ENCODE results near the gene MTHFD1L.

Gene MTHFD1L

DNA sequence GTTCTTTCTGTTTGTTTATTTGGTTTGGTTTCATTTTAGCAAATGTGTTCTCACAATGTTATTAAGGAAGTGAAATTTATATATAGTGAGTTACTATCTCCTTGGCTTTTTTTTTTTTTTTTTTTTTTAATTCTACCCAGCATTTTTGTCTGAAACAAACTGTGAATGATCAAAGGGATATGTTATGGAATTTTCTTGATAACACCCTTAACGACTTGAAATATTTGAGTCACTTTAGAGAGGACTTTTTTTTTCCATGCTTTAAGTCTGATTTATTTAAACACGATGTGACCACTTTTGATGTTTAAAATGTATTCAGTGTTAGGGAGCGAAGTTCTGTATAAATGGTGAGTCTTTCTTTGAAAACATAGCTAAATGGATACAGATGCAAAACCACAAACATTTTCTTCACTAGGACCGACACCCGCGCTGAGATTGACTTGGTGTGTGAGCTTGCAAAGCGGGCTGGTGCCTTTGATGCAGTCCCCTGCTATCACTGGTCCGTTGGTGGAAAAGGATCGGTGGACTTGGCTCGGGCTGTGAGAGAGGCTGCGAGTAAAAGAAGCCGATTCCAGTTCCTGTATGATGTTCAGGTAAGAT is 149.7 kb downstream of the MTHFD1L start:
- DNase-seq (ENCODE audit: low read depth): no peak

DNA sequence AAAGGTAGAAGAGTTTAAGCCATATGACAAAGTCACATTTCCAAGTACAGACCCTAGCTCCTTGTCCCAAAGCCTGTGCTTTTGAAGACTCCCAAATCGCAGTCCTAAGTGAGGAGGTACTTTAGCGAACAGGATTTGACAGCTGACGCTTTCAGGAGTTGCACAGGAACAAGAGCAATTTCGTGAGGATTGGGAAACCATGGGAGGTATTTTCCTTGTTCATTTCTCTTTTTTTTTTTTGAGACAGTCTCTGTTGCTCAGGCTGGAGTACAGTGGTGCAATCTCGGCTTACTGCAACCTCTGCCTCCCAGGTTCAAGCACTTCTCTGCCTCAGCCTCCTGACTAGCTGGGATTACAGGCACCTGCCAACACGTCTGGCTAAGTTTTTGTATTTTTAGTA is 150.6 kb downstream of the MTHFD1L start:
- no peak for DNase-seq (ENCODE audit: low read depth)

DNA sequence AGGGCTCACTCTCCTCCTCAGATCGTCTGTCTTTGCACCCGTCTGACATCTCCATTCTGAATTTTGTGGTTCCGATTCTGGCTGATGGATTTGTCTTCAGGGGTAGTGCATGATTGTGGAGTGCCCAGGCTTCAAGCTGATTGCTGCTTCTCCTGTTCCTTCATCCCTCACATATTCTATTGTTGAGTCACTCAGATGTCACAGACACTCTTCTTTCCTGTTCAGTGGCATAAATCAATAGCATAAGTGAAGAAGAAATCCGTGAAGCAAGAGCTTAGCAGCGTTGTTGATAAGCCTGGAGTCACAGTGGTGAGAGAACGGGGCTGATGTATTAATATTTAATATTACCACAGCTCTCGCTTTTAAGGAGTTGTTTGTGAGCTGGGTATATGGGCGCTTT is 152.5 kb downstream of the MTHFD1L start:
- no peak for DNase-seq (ENCODE audit: low read depth)

DNA sequence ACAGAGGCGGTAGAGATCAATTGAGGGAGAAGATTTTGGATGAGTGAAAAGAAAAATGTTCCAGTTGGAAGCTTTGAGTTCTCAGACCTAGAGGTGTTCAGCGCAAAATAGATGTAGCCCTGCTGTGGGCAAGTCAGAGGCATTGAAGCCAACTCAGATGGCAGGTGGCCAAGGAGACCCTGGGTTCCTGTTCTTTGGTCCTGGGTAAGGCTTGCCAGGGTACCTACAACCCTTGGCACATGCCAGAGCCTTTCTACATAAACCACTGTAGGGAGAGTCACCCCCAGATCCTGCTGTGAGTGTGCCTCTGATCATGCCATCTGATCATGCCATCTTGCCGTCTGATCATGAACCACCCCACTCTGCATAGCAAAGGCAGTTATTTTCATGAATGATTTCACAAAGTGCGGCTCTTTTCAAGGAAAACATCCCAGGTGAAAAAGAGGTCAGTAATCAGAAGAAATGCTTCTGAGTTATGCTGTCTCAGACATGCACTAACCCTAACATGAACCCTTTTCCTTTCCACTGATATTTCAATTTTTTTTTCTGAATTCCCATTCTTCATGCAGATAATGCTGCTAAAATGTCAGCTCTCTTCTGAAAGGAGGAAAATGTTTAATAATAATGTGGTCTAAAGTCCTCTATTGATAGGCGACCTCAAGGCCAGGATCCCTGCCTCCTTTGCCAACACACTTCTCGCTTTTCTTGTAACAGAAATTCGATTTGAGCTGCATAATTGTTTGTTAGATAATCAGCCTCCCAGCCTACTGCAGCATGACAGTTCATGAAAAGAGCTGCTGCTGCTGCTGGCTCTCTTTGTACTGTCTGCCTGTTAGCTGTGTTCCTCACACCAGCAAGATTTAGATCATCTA is 153.6 kb downstream of the MTHFD1L start:
- no peak for DNase-seq (ENCODE audit: low read depth)

DNA sequence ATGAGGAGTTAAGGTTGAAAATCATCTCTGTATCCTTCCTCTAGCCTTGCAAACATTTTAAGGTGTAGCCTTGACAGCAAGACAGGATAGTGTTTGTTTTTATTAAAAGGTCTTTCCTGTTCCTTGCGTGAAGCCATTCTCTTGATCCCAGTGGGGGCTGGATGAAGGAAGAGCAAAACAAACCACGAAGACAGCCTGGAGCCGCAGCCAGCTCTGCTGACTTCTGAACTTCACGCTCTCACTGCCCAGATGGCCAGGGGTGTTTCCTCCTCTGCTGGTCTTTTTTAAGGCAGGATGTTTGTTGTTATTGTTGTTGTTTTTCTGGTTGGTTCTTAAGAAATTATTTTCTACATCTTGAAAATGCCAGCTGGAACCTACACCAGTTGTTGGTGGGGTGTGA is 156.4 kb downstream of the MTHFD1L start:
- no peak for DNase-seq (ENCODE audit: low read depth)

DNA sequence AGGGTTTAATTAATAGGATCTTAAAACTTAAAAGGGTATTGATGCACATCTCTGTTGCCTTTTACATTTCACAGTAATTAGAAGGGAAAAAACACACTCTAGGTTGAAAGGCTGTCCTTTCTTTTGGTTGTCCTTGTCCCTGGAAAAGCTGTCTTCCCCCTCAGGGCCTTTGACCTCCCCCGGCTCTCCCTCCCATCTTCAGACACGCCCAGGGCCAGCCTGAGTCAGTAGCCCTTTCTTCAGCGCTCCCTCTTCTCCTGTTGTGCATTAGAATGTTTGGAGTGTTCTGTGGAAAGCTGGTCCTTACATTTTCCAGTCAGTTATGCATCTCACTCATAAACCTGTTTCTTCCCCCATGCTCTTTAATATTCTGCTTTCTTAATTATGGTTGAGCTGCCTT is 157.0 kb downstream of the MTHFD1L start:
- DNase-seq (ENCODE audit: low read depth): no peak

DNA sequence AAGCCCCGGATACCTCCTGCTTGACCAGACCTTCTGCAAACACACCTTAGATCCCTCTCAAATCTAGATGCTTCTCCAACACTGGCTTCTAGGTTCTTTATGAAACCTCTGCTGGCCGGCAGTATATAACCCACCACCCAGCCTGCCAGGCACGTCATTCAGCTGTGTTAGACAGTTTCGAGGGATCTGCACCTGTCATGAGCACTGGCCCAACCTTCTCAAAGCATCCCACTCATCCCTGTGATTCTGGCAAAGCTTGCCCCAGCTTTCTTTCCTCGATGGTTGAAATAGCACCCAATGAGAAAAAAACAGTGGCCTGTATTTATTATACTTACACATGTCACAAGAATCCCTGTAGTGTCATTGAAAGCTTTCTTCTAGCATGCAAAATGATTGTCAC is 157.8 kb downstream of the MTHFD1L start:
- DNase-seq (ENCODE audit: low read depth): no peak

DNA sequence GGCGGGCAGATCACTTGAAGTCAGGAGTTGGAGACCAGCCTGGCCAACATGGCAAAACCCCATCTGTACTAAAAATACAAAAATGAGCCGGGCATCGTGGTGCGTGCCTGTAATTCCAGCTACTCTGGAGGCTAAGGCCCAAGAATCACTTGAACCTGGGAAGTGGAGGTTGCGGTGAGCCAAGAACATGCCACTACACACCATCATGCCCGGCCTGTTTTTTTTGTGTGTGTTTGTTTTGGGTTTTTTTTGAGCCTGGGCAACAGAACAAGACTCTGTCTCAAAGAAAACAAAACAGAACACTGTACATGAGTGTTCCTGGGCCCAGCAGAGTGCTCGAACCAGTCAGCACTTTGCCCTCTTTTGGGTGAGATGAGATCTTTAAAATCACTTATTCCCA is 159.1 kb downstream of the MTHFD1L start:
- no peak for DNase-seq (ENCODE audit: low read depth)

DNA sequence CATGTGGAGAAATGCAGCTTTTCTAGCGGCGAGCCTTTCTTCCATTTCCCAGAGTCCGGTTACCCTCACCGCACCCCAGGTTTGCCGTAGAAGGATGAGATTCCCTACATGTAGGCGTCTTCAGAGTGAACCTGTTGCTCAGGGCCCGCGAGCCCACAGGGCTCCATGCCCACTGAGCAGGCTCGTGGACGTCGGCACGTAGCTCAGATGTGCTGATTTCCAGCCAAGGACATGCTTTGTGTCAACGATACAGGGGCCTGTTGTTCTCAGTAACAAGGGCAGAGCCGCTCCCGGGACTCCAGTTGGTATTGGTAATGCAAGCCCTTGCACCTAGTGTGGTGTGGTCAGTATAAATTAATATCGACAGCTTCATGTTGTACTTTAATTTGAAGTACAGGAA is 159.6 kb downstream of the MTHFD1L start:
- no peak for DNase-seq (ENCODE audit: low read depth)

DNA sequence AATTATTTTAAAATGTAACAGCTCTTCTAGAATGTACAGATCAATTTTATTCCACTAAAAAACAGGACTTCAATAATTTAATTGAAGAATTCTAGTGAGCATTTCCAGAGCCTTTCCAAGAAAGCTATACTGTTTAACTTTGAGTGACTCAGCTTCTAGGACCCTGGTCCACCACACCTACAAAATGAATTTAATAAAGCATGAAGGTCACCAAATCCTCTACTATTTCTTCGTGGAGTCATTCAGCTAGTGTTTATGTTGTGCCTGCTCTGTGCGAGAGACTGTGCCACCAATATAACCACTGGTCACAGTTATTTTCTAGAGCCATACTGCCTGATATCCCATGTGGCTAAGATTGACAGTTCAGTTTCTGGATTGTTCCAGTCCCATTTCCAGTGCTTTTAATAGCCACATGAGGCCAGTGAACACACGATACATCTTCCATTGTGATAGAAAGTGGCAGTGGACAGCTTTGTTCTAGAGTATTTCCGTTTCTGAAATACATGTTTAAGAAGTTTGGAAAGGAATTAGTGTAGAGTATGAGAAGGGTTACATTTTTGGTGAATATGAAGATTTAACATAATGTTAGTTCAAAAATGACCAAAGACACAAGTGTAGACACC is 160.7 kb downstream of the MTHFD1L start:
- DNase-seq (ENCODE audit: low read depth): no peak

DNA sequence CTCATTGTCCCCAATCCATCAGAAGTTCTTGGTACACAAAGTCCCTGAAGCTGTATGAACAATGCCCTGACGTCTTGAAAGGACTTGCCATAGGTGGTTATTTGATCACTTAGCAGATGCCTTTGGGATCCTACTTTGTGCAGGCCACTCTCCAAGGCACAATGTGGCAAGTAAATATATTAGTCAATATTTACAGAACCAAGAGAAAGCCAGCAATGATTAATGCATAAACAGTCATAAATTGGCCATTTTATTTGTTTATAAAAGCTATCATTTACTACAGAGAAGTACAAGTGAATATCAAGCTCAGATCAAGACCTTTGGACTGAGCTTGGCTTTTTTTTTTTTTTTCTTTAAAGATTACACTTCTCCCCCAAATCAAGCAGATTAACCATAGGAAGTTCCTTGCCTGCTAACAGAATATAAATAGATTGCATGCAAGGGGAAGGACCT is 161.8 kb downstream of the MTHFD1L start:
- no peak for DNase-seq (ENCODE audit: low read depth)

DNA sequence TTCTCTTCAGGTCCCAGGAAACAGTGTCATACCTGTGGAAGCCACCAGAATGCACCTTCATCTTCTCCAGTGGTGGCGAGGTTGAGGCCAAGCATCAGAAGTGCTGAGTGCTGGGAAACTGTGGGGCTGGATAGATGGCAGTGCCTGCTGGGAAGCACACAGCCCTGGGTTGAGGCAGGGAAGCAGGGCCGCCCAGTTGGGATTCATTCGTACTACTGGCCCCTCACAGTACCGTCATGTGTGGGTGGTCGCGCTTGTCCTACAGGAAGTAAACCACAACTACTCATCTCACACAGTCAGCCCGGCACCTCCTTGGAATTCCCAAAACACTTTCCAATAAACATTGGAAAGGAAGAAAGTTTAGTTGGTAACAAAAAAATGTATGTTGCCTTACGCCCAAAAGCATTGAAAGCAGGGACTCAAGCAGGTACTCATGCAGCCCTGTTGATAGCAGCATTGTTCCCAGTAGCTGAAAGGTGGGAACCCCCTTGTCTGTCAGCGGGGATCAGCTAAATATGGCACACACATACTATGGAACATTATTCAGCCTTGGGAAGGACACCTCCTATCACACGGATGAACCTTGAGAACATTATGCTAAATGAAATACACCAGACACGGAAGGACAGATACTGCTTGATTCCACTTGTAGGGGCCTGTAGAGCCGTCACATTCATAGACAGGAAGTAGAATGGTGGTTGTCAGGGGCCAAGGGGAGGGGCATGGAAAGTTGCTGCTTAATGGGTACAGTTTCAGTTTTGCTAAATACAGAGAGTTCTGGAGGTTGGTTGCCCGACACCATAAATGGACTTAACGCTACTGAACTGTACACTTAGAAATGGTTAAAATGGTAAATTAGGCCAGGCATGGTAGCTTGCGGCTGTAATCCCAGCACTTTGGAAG is 162.7 kb downstream of the MTHFD1L start:
- no peak for DNase-seq (ENCODE audit: low read depth)

DNA sequence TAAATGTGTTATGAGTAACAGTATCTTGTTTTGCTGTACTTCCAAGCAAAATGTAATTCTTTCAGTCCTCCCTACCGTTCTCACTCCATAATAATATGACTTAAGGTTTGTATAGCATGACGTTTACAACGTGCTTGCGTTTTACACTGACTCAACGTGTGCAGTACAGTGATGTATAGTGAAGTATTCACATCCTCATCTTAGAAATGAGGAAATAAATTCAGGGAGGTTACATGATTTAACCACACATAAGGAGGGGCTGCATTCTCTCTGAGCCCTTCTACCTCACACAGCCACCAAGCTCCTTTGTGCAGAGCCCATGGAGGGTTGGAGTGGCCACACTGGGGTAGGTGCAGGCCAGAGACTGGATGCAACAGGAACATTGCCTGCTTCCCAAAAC is 164.5 kb downstream of the MTHFD1L start:
- no peak for DNase-seq (ENCODE audit: low read depth)

DNA sequence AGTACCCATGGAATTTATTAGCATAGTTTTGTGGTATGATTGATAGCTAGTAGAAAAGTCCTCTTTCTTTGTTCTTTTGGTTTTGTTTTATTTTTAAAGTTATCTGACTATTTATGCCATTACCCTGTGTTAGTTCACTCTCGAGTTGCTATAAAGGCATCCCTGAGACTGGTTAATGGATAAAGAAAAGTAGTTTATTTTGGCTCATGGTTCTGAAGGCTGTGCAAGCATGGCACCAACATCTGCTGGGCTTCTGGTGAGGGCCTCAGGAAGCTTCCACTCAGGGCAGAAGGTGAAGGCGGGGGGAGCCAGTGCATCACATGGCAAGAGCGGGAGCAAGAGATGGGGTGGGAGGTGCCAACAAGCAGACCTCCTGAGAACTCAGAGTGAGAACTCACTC is 166.5 kb downstream of the MTHFD1L start:
- DNase-seq (ENCODE audit: low read depth): no peak

DNA sequence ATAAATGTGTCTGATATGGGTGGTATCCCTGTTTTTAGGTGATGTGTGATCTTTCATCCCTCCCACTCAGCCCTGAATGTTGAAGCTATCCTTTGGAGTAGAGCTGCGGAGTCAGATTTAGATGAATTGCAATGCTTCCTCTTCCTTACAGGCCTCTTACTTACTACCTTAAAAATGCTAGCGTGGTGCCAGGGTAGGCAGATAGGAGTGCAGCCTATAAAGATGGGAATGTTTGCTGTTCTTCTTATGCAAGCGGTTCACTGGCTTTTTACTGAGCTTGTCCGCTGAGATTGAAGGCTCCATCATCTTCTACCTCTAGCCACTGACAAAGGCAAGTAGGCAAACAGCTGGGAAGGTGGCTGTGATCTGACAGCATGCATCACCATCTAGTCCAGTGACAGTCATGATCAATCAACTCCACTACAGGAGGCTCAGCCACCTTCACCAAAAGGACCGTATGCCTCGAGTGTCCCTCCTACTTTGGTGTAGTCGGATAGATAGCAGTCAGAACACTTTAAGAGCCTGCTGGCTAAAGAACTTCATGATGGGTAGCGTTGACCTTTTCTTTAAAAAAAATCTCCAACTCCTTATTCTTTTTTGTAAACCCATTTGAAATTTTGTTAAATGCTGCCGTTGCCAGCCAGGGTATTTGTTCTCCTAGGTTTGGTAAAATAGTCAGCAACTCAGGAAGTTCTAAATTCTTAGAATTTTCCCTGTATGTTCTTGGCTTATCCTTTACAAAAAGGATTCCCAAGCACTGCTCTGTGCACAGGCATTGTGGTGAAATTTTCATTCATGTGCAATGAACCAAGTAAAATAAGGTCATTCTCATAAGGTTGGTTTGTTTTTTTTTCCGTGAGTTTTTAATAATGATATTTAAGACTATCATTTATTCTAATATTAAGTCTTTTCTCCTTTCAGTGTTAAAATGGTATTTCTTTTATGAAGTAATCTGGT is 169.6 kb downstream of the MTHFD1L start:
- DNase-seq (ENCODE audit: low read depth): no peak

DNA sequence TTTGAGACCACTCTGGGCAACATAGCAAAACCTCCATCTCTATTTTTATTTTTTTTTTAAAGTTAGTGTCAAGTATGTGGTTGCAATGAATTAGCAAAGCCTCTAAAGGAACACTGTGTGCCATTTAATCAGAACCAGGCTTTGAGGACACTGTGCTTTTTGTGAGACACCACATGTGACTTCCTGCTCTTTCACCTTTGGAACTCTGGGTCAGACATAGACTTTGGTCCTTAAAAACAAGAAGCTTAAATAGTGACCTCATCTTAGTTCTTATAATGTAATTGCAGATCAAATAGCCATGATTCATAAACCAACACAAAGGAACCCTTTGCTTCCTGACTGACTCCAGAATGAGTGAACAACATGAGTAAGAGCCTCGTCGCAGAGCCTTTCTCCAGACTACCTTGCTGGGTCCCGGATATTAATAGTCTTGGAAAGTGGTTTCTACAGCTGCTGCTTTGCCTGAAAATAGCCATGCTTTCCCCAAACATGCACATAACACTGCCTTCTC is 170.8 kb downstream of the MTHFD1L start:
- DNase-seq (ENCODE audit: low read depth): peak; percentile 89

DNA sequence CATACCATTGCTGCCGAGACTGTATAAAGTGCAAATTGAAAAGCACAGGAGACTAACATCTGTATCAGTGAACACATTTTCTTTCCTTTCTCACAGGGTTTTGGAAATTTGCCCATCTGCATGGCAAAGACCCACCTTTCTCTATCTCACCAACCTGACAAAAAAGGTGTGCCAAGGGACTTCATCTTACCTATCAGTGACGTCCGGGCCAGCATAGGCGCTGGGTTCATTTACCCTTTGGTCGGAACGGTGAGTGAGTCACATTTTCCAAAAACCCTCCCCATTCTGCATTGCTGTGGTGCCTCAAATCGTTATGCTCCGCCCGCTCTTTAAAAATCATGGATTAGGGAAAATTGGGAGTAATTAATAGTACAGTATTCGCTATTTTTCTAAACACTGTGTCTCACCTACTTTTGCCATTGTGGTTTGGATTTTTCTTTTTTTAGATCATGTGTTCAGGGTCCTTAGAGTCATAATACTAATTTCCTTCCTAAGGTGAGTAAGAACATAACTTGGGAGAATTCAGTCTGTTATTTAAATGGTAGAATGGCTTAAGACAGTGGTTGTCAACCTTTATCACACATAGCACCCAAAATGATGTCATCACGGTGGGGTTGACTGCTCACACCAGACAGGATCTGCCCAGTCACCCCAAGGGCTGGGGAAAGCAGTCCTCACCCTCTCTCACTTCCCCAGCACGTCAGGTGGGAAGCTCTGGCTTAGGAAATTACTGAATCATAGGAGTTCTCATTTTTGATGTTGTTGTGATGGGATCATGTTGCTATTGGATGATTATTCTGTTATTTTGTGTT is 171.6 kb downstream of the MTHFD1L start:
- DNase-seq (ENCODE audit: low read depth): no peak

DNA sequence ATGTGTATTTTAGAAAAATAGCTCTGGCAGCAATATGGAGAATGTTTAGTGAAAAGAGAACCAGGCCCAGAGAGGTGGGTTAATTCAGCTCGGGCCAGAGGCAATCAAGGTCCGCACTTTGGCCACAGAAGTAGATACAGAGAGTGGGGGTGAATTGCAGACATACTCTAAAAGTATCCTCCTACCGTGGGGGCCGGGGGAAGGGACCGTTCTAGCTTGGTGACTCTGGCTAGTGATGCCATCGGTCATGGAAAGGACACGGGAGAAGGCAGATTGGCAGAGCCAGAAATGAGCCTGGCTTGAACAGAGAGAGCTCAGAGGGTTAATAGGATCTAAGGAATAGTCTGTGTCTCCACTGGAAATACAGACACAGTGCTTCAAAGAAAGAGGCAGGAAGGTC is 173.1 kb downstream of the MTHFD1L start:
- no peak for DNase-seq (ENCODE audit: low read depth)

DNA sequence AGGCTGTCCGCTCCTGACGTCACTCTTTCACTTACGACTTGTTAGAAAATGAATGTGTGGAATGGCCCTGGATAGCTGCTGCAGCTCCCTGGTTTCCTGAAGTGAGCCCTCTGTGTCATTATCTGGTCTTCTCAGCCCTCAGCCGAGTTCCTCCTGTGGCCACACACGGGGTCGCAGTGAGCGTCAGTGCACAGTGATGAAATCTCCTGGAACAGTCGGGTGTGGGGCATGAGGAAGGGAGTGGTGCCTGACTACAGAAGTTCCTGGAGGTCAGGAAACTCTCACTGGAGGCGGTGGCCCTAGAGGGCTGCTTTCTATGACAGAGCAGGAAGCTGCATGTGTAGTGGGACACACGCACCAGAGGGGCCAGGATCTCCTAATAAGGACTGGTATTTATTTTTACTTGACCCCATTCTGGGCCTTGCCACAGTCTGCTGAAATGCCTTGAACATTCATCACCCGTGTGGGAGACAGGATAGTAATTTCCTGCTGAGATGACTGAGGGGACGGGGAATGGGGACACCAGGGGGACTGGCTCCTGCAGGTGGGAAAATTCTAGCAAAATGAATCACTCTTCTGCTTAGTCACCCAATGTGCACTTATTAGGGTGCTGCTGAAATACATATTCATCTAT is 175.5 kb downstream of the MTHFD1L start:
- peak; percentile 95 for DNase-seq (ENCODE audit: low read depth)
